ENCODE measurements around the gene ERICH6.

Gene ERICH6

GRCh38 chr3:150613709-150614480 is 89.8 kb downstream of the ERICH6 start:
- DNase-seq (ENCODE audit: low spot score) = no peak

DNA sequence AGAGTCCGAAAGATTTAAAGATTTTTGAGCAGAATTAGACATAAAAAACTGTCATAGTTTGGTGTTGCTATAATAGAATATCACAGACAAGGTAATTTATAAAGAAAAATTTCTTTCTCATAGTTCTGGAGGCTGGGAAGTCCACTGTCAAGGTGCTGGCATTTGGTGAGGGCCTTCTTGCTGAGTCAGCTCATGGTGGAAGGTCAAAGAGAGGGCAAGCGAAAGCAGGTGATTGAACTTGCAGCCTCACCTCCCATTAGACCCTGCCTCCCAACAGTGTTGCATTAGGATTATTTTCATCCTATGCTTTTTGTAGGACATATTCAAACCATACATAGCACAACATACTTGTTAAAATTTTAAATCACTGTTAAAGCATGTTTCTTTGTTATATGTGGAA is 90.7 kb downstream of the ERICH6 start:
- DNase-seq (ENCODE audit: low spot score) = no peak

- no peak for DNase-seq (ENCODE audit: low spot score)
Observed at GRCh38 chr3:150612494-150612893, 91.2 kb downstream of the ERICH6 start.

DNA sequence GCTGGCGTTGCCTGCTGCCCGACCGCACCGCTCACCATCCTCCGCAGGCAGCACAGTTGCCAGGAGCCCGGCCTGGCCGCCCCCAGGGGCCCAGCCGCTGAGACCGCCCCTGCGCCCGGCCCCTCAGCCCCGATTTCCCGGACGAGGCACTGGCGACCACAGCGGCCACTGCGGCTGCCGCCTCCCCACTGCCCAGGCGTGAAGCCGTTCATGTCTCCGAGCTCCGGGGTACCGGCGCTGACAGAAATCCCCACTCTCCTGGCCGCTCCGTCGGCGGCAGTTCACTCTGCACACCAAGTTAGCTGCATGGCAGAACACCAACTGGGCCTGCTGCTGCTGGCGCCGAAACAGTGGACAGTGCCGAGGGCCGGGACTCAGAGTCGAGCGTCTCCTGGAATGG is 92.1 kb downstream of the ERICH6 start:
- DNase-seq (ENCODE audit: low spot score) = no peak

GRCh38 chr3:150610785-150611184 is 92.9 kb downstream of the ERICH6 start:
- DNase-seq (ENCODE audit: low spot score) = no peak

- no peak for DNase-seq (ENCODE audit: low spot score)
Observed at GRCh38 chr3:150609988-150610387, 93.7 kb downstream of the ERICH6 start.
